Activated CD8-positive, alpha-beta memory T cell treated with anti-CD3 and anti-CD28 coated beads, Interleukin-2, amount 50 U/mL, for 1 hour (primary cell): ENCODE measurements around the gene SH3BP2.

Experiments
- DNase-seq: peaks from one replicate; pipeline ENCODE4 v3.0.0-alpha.2; 2020; ENCODE audit errors: extremely low read depth

SH3BP2 gene

GRCh38 chr4:2803624-2804448 lies 11.0 kb downstream of the SH3BP2 start:
- DNase-seq = no peak

- DNase-seq = no peak
Measured at GRCh38 chr4:2804449-2804972, 11.6 kb downstream of the SH3BP2 start.

GRCh38 chr4:2804973-2805501 lies 12.2 kb downstream of the SH3BP2 start:
- no peak for DNase-seq

- no peak for DNase-seq
Measured at GRCh38 chr4:2805712-2806389, 13.0 kb downstream of the SH3BP2 start.

GRCh38 chr4:2806390-2807355 lies 13.8 kb downstream of the SH3BP2 start:
- no peak for DNase-seq

GRCh38 chr4:2807571-2807970 lies 14.7 kb downstream of the SH3BP2 start:
- DNase-seq = no peak

- no peak for DNase-seq
Measured at GRCh38 chr4:2808001-2808400, 15.1 kb downstream of the SH3BP2 start.

- DNase-seq = no peak
Measured at GRCh38 chr4:2809610-2810180, 16.8 kb downstream of the SH3BP2 start.

GRCh38 chr4:2810388-2810787 lies 17.5 kb downstream of the SH3BP2 start:
- no peak for DNase-seq

GRCh38 chr4:2811830-2812611 lies 19.1 kb downstream of the SH3BP2 start:
- no peak for DNase-seq

- no peak for DNase-seq
Measured at GRCh38 chr4:2812612-2813354, 19.9 kb downstream of the SH3BP2 start.

- no peak for DNase-seq
Measured at GRCh38 chr4:2813446-2814405, 20.8 kb downstream of the SH3BP2 start.

GRCh38 chr4:2814627-2815270 lies 21.9 kb downstream of the SH3BP2 start:
- DNase-seq = no peak

- no peak for DNase-seq
Measured at GRCh38 chr4:2816401-2816954, 23.6 kb downstream of the SH3BP2 start.

- no peak for DNase-seq
Measured at GRCh38 chr4:2817137-2817536, 24.3 kb downstream of the SH3BP2 start.

GRCh38 chr4:2817701-2818350 lies 24.9 kb downstream of the SH3BP2 start:
- no peak for DNase-seq

- no peak for DNase-seq
Measured at GRCh38 chr4:2818351-2818939, 25.6 kb downstream of the SH3BP2 start.
